ENCODE results near the gene MTX3. TPM values are rescaled to one million over a fixed set of nuclear protein-coding genes. Genes with fewer than 3 reads are reported as not detected.

Gene MTX3
- polyA plus RNA-seq, 3 donors: 0.43 to 2.4 (median 0.68) TPM

DNA sequence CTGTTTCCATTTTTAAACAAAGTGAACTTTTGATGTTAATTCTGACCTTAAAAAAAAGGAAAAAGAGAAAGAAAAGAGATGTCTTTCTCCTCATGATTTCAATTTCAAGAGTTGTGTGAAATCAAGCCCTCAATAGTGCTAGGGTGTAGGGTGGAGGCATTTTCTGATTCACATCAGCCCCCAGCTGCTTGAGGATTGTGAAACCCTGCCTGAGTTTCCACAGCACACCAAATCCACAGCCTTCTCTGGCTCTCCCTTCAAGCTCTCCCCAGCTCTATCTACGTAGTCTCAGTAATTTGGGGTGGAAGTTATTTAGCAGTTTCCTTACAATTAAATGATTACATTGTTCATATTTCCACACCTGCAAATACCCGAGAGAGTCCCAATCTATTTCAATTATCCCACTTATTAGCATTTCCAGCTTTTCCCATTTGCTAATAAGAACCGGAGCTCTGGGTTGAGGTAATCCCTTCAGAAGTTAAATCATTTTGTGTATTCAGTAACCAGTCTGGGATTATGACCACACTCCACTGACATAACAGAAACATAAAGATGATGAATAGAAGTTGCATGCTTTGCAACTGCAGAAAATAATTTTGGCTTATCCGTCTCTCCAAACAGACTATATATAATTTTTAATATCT, 54.9 kb downstream of the MTX3 start:
- no CpG with 5 or more reads among the region's 4 CpGs for WGBS (ENCODE audit: insufficient coverage)
- H3K27ac ChIP-seq (ENCODE audit: low read depth in 1 of 2, low read length in 2 of 2): no peak overlapping the region
- no peak overlapping the region for H3K27ac Mint-ChIP-seq
- TF ChIP-seq, protein P1, sequence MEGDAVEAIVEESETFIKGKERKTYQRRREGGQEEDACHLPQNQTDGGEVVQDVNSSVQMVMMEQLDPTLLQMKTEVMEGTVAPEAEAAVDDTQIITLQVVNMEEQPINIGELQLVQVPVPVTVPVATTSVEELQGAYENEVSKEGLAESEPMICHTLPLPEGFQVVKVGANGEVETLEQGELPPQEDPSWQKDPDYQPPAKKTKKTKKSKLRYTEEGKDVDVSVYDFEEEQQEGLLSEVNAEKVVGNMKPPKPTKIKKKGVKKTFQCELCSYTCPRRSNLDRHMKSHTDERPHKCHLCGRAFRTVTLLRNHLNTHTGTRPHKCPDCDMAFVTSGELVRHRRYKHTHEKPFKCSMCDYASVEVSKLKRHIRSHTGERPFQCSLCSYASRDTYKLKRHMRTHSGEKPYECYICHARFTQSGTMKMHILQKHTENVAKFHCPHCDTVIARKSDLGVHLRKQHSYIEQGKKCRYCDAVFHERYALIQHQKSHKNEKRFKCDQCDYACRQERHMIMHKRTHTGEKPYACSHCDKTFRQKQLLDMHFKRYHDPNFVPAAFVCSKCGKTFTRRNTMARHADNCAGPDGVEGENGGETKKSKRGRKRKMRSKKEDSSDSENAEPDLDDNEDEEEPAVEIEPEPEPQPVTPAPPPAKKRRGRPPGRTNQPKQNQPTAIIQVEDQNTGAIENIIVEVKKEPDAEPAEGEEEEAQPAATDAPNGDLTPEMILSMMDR (IDR thresholded peaks at IDR 0.05): no peak
- no peak for DNase-seq
- no peaks in the 10 kb centered on the region for H3K79me2 ChIP-seq (ENCODE audit: insufficient read depth, low read length)
- no peak overlapping the region for H3K4me2 ChIP-seq (replicated peaks; ENCODE audit: extremely low read depth, low read length, poor library complexity, severe bottlenecking)
- H3K27me3 ChIP-seq (ENCODE audit: control insufficient read depth in 2 of 2, insufficient read depth in 2 of 2, low read length in 2 of 2): no peaks in the 10 kb centered on the region
- H3K9me3 Mint-ChIP-seq: peaks cover 0 to 3% (median 0%) of the 10 kb centered on the region in 7 donors
- H3K9me3 ChIP-seq (replicated peaks in 1 of 2; ENCODE audit: control insufficient read depth in 1 of 2, insufficient read depth in 1 of 2, low read length in 2 of 2): peaks cover 0 to 3% of the 10 kb centered on the region in 2 donors
- no peaks in the 10 kb centered on the region for H3K4me1 Mint-ChIP-seq
- no peak overlapping the region for H3K4me3 Mint-ChIP-seq
- H4K20me1 ChIP-seq (ENCODE audit: insufficient read depth, low read length): no peaks in the 10 kb centered on the region
- no peak overlapping the region for H3K4me3 ChIP-seq (replicated peaks in 1 of 3; ENCODE audit: low read depth in 2 of 3, low read length in 3 of 3)
- H2AFZ ChIP-seq (ENCODE audit: insufficient read depth, low read depth, low read length, poor library complexity, severe bottlenecking): no peak overlapping the region
- no peaks in the 10 kb centered on the region for H3K36me3 Mint-ChIP-seq
- H3K4me1 ChIP-seq (ENCODE audit: control insufficient read depth in 1 of 2, insufficient read depth in 2 of 2, low read length in 2 of 2): no peaks in the 10 kb centered on the region
- H3K36me3 ChIP-seq (replicated peaks in 1 of 2; ENCODE audit: control insufficient read depth in 1 of 2, insufficient read depth in 2 of 2, low read length in 2 of 2): no peaks in the 10 kb centered on the region
- H3K27me3 Mint-ChIP-seq (ENCODE audit: low read depth in 3 of 3): peaks cover 2 to 9% (median 4%) of the 10 kb centered on the region in 3 donors
- intact Hi-C loops (cut with micrococcal nuclease): no loop called here
- H3K9ac ChIP-seq (ENCODE audit: insufficient read depth, low read length, poor library complexity, severe bottlenecking): no peak overlapping the region

DNA sequence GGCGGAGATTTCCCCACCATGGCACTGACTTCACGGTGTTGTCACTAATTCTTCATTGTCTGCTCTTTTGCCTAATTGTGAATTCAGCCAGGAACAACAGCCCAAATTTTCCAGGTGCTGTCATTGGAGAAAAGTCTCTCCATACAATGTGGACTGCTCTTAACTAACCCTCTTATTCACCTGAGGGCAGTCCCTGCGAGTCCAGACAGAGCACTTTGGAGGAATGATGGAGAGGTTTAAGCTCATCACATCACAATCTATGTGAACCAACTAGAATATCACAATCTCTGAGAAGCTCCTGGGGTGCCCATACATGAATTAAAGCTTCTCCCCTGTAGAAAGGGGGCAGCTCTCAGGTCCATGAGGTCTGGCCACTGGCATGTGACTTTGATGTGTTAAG, 56.4 kb downstream of the MTX3 start:
- DNase-seq: no peak
- H3K9ac ChIP-seq (ENCODE audit: insufficient read depth, low read length, poor library complexity, severe bottlenecking): no peak overlapping the region
- no peak overlapping the region for H3K27ac ChIP-seq (ENCODE audit: low read depth in 1 of 2, low read length in 2 of 2)
- no peaks in the 10 kb centered on the region for H3K36me3 ChIP-seq (replicated peaks in 1 of 2; ENCODE audit: control insufficient read depth in 1 of 2, insufficient read depth in 2 of 2, low read length in 2 of 2)
- Mint-ChIP-seq H3K27me3 (ENCODE audit: low read depth in 3 of 3) (peaks cover 2 to 9% (median 4%) of the 10 kb centered on the region in 3 donors), H3K4me1 (no peaks in the 10 kb centered on the region), H3K36me3 (no peaks in the 10 kb centered on the region), H3K27ac (no peak overlapping the region), H3K9me3 (peaks cover 0 to 3% (median 0%) of the 10 kb centered on the region in 7 donors), H3K4me3 (no peak overlapping the region)
- no peaks in the 10 kb centered on the region for H3K27me3 ChIP-seq (ENCODE audit: control insufficient read depth in 2 of 2, insufficient read depth in 2 of 2, low read length in 2 of 2)
- H4K20me1 ChIP-seq (ENCODE audit: insufficient read depth, low read length): no peaks in the 10 kb centered on the region
- no peaks in the 10 kb centered on the region for H3K79me2 ChIP-seq (ENCODE audit: insufficient read depth, low read length)
- intact Hi-C loops (cut with micrococcal nuclease): no loop called here
- H2AFZ ChIP-seq (ENCODE audit: insufficient read depth, low read depth, low read length, poor library complexity, severe bottlenecking): no peak overlapping the region
- WGBS (ENCODE audit: insufficient coverage): no CpG with 5 or more reads among the region's 3 CpGs
- H3K4me1 ChIP-seq (ENCODE audit: control insufficient read depth in 1 of 2, insufficient read depth in 2 of 2, low read length in 2 of 2): no peaks in the 10 kb centered on the region
- TF ChIP-seq, protein P1 (IDR thresholded peaks at IDR 0.05): no peak
- H3K4me2 ChIP-seq (replicated peaks; ENCODE audit: extremely low read depth, low read length, poor library complexity, severe bottlenecking): no peak overlapping the region
- H3K9me3 ChIP-seq (replicated peaks in 1 of 2; ENCODE audit: control insufficient read depth in 1 of 2, insufficient read depth in 1 of 2, low read length in 2 of 2): peaks cover 0 to 3% of the 10 kb centered on the region in 2 donors
- H3K4me3 ChIP-seq (replicated peaks in 1 of 3; ENCODE audit: low read depth in 2 of 3, low read length in 3 of 3): no peak overlapping the region
